Caco-2 (cell line): ENCODE results near the gene ZBTB7B. TPM values are rescaled to one million over a fixed set of nuclear protein-coding genes. Genes with fewer than 3 reads are reported as not detected.
A peak's percentile ranks its signal among the peaks of the same experiment; 100 is the strongest.

Experiments used
- BruUV-seq: library from RNA; stranded (reverse); fragments of 400-500 nt; replicated peaks from 2 replicates; lab custom pipeline; 2021; lab: Mats Ljungman, UMichigan
- CTCF ChIA-PET: fragments of 300-600 bp; sonication (Branson Sonifier 250); formaldehyde crosslinking; loops from one replicate; lab custom pipeline; 2022; ENCODE audit warnings: antibody characterized with exemption; lab: Charles Lee
- POLR2A ChIA-PET: fragments of 300-600 bp; sonication (Branson Sonifier 250); formaldehyde crosslinking; loops from one replicate; lab custom pipeline; 2022; ENCODE audit warnings: antibody characterized with exemption; lab: Charles Lee
- DNase-seq, 2 experiments: peaks; one replicate each; pipeline versions ENCODE4 v3.0.0 to v3.0.0-alpha.2; 2020 to 2022
- H3K27me3 ChIP-seq: replicated peaks from 2 replicates; pipeline ENCODE4 v1.6.0; 2011; ENCODE audit warnings: low read length; ENCODE audit not compliant: control insufficient read depth, insufficient read depth
- H3K36me3 ChIP-seq: 2 replicates; pipeline ENCODE4 v1.5.1; 2011; ENCODE audit warnings: low read length; ENCODE audit not compliant: control insufficient read depth, insufficient read depth
- H3K4me1 ChIP-seq: fragments of 250-450 bp; sonication (Bioruptor Pico); 2 replicates; pipeline ENCODE4 v1.5.1; 2020; ENCODE audit warnings: mild to moderate bottlenecking
- H3K4me3 ChIP-seq: 2 replicates; pipeline ENCODE4 v1.5.1; 2011; ENCODE audit warnings: low read depth, mild to moderate bottlenecking, control low read depth, low read length
- H3K9me3 ChIP-seq: fragments of 250-450 bp; sonication (Bioruptor Pico); 2 replicates; pipeline ENCODE4 v1.5.1; 2020; ENCODE audit warnings: mild to moderate bottlenecking, moderate library complexity
- H3K27ac Mint-ChIP-seq: one replicate; pipeline ENCODE4 v1.8.0; 2022; ENCODE audit warnings: mixed read lengths; ENCODE audit not compliant: unreplicated experiment
- H3K27me3 Mint-ChIP-seq: one replicate; pipeline ENCODE4 v1.8.0; 2022; ENCODE audit warnings: mixed read lengths; ENCODE audit not compliant: insufficient read depth, unreplicated experiment
- H3K36me3 Mint-ChIP-seq: one replicate; pipeline ENCODE4 v1.8.0; 2022; ENCODE audit warnings: mild to moderate bottlenecking, mixed read lengths; ENCODE audit not compliant: insufficient read depth, unreplicated experiment
- H3K4me1 Mint-ChIP-seq: one replicate; pipeline ENCODE4 v1.8.0; 2022; ENCODE audit warnings: low read depth, mixed read lengths; ENCODE audit not compliant: unreplicated experiment
- H3K4me3 Mint-ChIP-seq: one replicate; pipeline ENCODE4 v1.8.0; 2022; ENCODE audit warnings: mild to moderate bottlenecking, moderate library complexity, mixed read lengths; ENCODE audit not compliant: unreplicated experiment
- H3K9me3 Mint-ChIP-seq: one replicate; pipeline ENCODE4 v1.8.0; 2022; ENCODE audit warnings: mixed read lengths; ENCODE audit not compliant: unreplicated experiment
- CTCF ChIP-seq, 2 experiments: fragments of 200-600 bp in 1 of 2; IDR thresholded peaks; 1 replicate in 1 of 2; 2 replicates in 1 of 2; pipeline versions ENCODE4 v1.5.1 to v1.8.0; 2011 to 2022; ENCODE audit warnings: antibody characterized with exemption in 1 of 2, control low read depth in 1 of 2, inconsistent platforms in 1 of 2, low read depth in 1 of 2, low read length in 1 of 2, mild to moderate bottlenecking in 1 of 2, moderate library complexity in 1 of 2; ENCODE audit not compliant: insufficient read depth in 1 of 2, severe bottlenecking in 1 of 2, unreplicated experiment in 1 of 2
- intact Hi-C: fragments of 100-400 bp; cut with micrococcal nuclease; formaldehyde crosslinking; loops from one replicate; pipeline ENCODE4 v1.10.0; 2022; ENCODE audit not compliant: unreplicated experiment
- total RNA-seq: library from RNA; stranded (reverse); gene quantifications from 2 replicates; pipeline ENCODE4 v1.2.3, GENCODE V29; 2022

ZBTB7B gene
- total RNA-seq, 1 experiment from 2014 or later: 46.8 TPM

DNA sequence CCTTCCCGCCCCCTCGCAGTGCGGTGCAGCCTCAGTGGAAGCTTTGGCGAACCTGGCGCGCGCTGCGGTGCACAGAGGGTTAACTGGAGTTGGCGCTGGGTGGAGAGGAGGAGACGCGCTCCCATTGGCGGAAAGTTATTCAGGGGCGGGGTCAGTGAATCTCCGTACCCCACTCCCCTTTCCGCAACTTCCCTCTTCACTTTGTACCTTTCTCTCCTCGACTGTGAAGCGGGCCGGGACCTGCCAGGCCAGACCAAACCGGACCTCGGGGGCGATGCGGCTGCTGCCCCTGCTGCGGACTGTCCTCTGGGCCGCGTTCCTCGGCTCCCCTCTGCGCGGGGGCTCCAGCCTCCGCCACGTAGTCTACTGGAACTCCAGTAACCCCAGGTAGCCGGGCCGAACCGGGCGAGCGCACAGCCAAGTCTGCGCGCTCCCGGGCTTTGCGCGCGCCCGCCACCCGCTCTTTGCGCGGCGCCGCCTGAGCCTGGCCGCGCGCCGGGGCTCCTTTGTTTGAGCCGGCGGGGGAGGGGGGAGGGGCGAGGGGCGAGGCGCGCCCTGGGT lies 61.0 kb downstream of the ZBTB7B start, which contains the start of gene EFNA4:
Gene EFNA4, plus strand, starts transcription at position 191 of the 561 bp plus-strand sequence. Its CDS starts 84 bp downstream, at position 275.
- peak; percentile 91 for DNase-seq
- H3K27me3 ChIP-seq: no peaks in the 10 kb centered on the region
- peak within 1 kb of the TSS; percentile 22 for H3K27ac Mint-ChIP-seq
- H3K9me3 ChIP-seq: no peaks in the 10 kb centered on the region
- peaks cover 2% of the 10 kb centered on the region; the same call in 1 of the 2 replicates for H3K36me3 ChIP-seq
- H3K4me1 Mint-ChIP-seq: peaks cover 22% of the 10 kb centered on the region
- peak within 1 kb of the TSS; percentile 64 for H3K4me3 ChIP-seq
- no TSS peak for BruUV-seq
- H3K4me3 Mint-ChIP-seq: peak within 1 kb of the TSS; percentile 86
- CTCF ChIA-PET: interaction anchor here (0.6 to 3.7 kb wide), 3 partner anchors 13 to 23 kb away, joined by 4 to 39 read pairs (median 11); partner anchors contain the start of gene ADAM15
- H3K36me3 Mint-ChIP-seq: peaks cover 21% of the 10 kb centered on the region
- H3K27me3 Mint-ChIP-seq: no peaks in the 10 kb centered on the region
- H3K4me1 ChIP-seq: 0 out of 2 replicates have a peak, but pooled peaks cover 19% of the 10 kb centered on the region
- no peaks in the 10 kb centered on the region for H3K9me3 Mint-ChIP-seq
- intact Hi-C loops: loop anchor here (1.0 to 5.0 kb wide), 4 partner anchors 21 to 106 kb away; partner anchors contain the start of genes CKS1B, PBXIP1, SHC1 and ZBTB7B
- POLR2A ChIA-PET: interaction anchor here (0.5 to 1.6 kb wide), 4 partner anchors 12 to 794 kb away, joined by 3 to 6 read pairs (median 4); partner anchors contain the start of genes ADAM15, EFNA3 and GON4L
- no peak for TF ChIP-seq CTCF (IDR thresholded peaks at IDR 0.05; ENCODE audit: insufficient read depth in 1 of 2, low read depth in 1 of 2, low read length in 1 of 2, severe bottlenecking in 1 of 2, unreplicated experiment in 1 of 2)

DNA sequence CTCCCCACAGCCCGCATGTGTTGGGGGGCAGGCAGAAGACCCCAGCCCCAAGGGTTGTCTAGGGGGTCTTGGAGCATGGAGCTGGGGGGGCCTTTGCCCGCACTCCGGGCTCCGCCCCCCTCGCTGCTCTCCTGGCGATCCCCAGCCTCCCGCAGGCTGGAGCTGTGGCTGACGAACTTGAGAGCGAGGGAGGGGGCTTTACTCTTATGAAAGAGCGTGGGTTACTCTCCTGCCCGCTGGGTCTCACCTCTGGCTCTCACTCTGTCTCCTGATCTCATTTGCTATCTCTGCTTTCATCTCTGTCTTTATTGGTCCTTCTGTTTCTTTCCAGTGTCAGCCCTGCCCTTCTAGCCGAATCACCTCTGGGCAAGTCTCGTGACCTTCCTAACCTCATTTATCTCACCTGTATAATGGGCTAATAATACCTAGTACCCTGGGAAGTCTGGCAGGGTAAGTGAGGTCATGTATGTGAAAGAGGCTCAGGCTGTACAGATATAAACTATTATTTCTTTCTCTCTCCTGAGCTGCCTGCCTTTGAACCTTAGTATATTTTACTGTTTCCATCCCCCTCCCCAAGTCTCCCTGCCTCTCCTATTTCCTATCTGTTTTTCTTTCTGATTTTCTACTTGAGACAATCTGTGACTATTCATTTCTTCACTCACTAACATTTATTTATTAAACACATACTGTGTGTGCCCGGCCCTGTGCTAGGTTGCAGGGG lies 61.7 kb downstream of the ZBTB7B start:
- TSS peak; percentile 76 for BruUV-seq
- H3K27me3 Mint-ChIP-seq: no peaks in the 10 kb centered on the region
- H3K36me3 ChIP-seq: peaks cover 2% of the 10 kb centered on the region; the same call in 1 of the 2 replicates

More for the DNA sequence above, 61.7 kb downstream of the ZBTB7B start:
- Mint-ChIP-seq H3K27ac (peak overlapping the region; percentile 22), H3K4me3 (peak overlapping the region; percentile 86), H3K4me1 (peaks cover 22% of the 10 kb centered on the region), H3K36me3 (peaks cover 26% of the 10 kb centered on the region), H3K9me3 (no peaks in the 10 kb centered on the region)
- ChIA-PET CTCF (interaction anchor here (0.6 to 3.7 kb wide), 4 partner anchors 13 to 47 kb away, joined by 3 to 39 read pairs (median 7); partner anchors contain the start of genes ADAM15 and EFNA3), POLR2A (interaction anchor here (0.5 to 1.6 kb wide), 2 partner anchors 14 to 65 kb away, joined by 3 to 6 read pairs; partner anchors contain the start of gene EFNA3)
- H3K27me3 ChIP-seq: no peaks in the 10 kb centered on the region
- peaks cover 22% of the 10 kb centered on the region for H3K4me1 ChIP-seq
- TF ChIP-seq CTCF (IDR thresholded peaks at IDR 0.05; ENCODE audit: insufficient read depth in 1 of 2, low read depth in 1 of 2, low read length in 1 of 2, severe bottlenecking in 1 of 2, unreplicated experiment in 1 of 2): no peak
- intact Hi-C loops: loop anchor here (5.0 kb wide), 2 partner anchors 92 to 107 kb away; partner anchors contain the start of genes CKS1B, PBXIP1 and SHC1
- no peaks in the 10 kb centered on the region for H3K9me3 ChIP-seq
- DNase-seq: peak in 1 of 2 experiments; percentile 66
- peak overlapping the region; percentile 64 for H3K4me3 ChIP-seq
